Measurements from ENCODE around the gene LMX1B. TPM values are rescaled to one million over a fixed set of nuclear protein-coding genes. Genes with fewer than 3 reads are reported as not detected.
"Not testable (repeated sequence)": the region's sequence is repeated elsewhere in the genome, so short reads cannot be mapped to it uniquely, and the experiment has no call there.

Gene LMX1B
- polyA plus RNA-seq, 1 experiment, result not detected

GRCh38 chr9:126722922-126723806 lies 109.4 kb downstream of the LMX1B start:
- no peak for DNase-seq (ENCODE audit: low read depth, low spot score)
- Histone ChIP-seq H3K4me3 (ENCODE audit: low read depth, low read length) (peak overlapping the region; percentile 42; the same call in 1 of the 2 replicates), H3K27ac (ENCODE audit: low read depth, low read length) (no peak overlapping the region), H3K27me3 (ENCODE audit: control insufficient read depth, insufficient read depth, low read length) (peaks cover 38% of the 10 kb centered on the region), H3K9me3 (ENCODE audit: control insufficient read depth, insufficient read depth, low read length) (no peaks in the 10 kb centered on the region; the same call in 1 of the 2 replicates)
- no peak for TF ChIP-seq CTCF (IDR thresholded peaks at IDR 0.05; ENCODE audit: low read depth, low read length)
- ChIA-PET POLR2A (no interaction called here), CTCF (interaction anchor here (0.6 kb wide), 1 partner anchor 26 kb away, joined by 3 read pairs; no protein-coding TSS in a partner anchor)

GRCh38 chr9:126723807-126724172 lies 110.1 kb downstream of the LMX1B start:
- Histone ChIP-seq H3K27me3 (ENCODE audit: control insufficient read depth, insufficient read depth, low read length) (peaks cover 38% of the 10 kb centered on the region), H3K27ac (ENCODE audit: low read depth, low read length) (no peak overlapping the region), H3K4me3 (ENCODE audit: low read depth, low read length) (no peak overlapping the region), H3K9me3 (ENCODE audit: control insufficient read depth, insufficient read depth, low read length) (no peaks in the 10 kb centered on the region; the same call in 1 of the 2 replicates)
- DNase-seq (ENCODE audit: low read depth, low spot score), result no peak
- ChIA-PET CTCF (no interaction called here), POLR2A (no interaction called here)
- no peak for TF ChIP-seq CTCF (IDR thresholded peaks at IDR 0.05; ENCODE audit: low read depth, low read length)

GRCh38 chr9:126724226-126724625 lies 110.5 kb downstream of the LMX1B start:
- POLR2A ChIA-PET, result no interaction called here
- Histone ChIP-seq H3K27ac (ENCODE audit: low read depth, low read length) (no peak overlapping the region), H3K27me3 (ENCODE audit: control insufficient read depth, insufficient read depth, low read length) (peaks cover 38% of the 10 kb centered on the region), H3K9me3 (ENCODE audit: control insufficient read depth, insufficient read depth, low read length) (no peaks in the 10 kb centered on the region; the same call in 1 of the 2 replicates), H3K4me3 (ENCODE audit: low read depth, low read length) (no peak overlapping the region)
- no peak for TF ChIP-seq CTCF (IDR thresholded peaks at IDR 0.05; ENCODE audit: low read depth, low read length)
- CTCF ChIA-PET, result no interaction called here
- DNase-seq (ENCODE audit: low read depth, low spot score), result no peak

- H3K4me3 ChIP-seq (ENCODE audit: low read depth, low read length); H3K27ac ChIP-seq (ENCODE audit: low read depth, low read length); DNase-seq (ENCODE audit: low read depth, low spot score); POLR2A ChIA-PET; H3K9me3 ChIP-seq (ENCODE audit: control insufficient read depth, insufficient read depth, low read length): not testable (repeated sequence)
- CTCF ChIA-PET, result interaction anchor here (1.3 kb wide), 1 partner anchor 56 kb away, joined by 3 read pairs; no protein-coding TSS in a partner anchor
- H3K27me3 ChIP-seq (ENCODE audit: control insufficient read depth, insufficient read depth, low read length), result peaks cover 38% of the 10 kb centered on the region
These were observed 111.8 kb downstream of the LMX1B start for GRCh38 chr9:126725485-126725884.

GRCh38 chr9:126728210-126728609 lies 114.5 kb downstream of the LMX1B start:
- H3K9me3 ChIP-seq (ENCODE audit: control insufficient read depth, insufficient read depth, low read length); POLR2A ChIA-PET; DNase-seq (ENCODE audit: low read depth, low spot score); H3K4me3 ChIP-seq (ENCODE audit: low read depth, low read length); H3K27ac ChIP-seq (ENCODE audit: low read depth, low read length); CTCF ChIA-PET: not testable (repeated sequence)
- peaks cover 20% of the 10 kb centered on the region for H3K27me3 ChIP-seq (ENCODE audit: control insufficient read depth, insufficient read depth, low read length)

- H3K4me3 ChIP-seq (ENCODE audit: low read depth, low read length); H3K27me3 ChIP-seq (ENCODE audit: control insufficient read depth, insufficient read depth, low read length); POLR2A ChIA-PET; CTCF ChIA-PET; H3K27ac ChIP-seq (ENCODE audit: low read depth, low read length); H3K9me3 ChIP-seq (ENCODE audit: control insufficient read depth, insufficient read depth, low read length); DNase-seq (ENCODE audit: low read depth, low spot score): not testable (repeated sequence)
These were observed 116.9 kb downstream of the LMX1B start for GRCh38 chr9:126730592-126730991.
